ENCODE results near the gene DDX27.

Gene DDX27

GRCh38 chr20:49219091-49219923 lies at the start of gene DDX27:
TSS of gene DDX27 (plus strand) at chr20:49219416. CDS start at chr20:49219449, 33 bp downstream.
- peak; percentile 97 for DNase-seq (ENCODE audit: low spot score)
- TF ChIP-seq CTCF (IDR thresholded peaks at IDR 0.05; ENCODE audit: extremely low read depth, missing control alignments): no peak

GRCh38 chr20:49169547-49169946 lies 49.7 kb upstream of the DDX27 start:
- TF ChIP-seq CTCF (IDR thresholded peaks at IDR 0.05; ENCODE audit: extremely low read depth, missing control alignments): no peak
- no peak for DNase-seq (ENCODE audit: low spot score)

GRCh38 chr20:49170714-49171113 lies 48.5 kb upstream of the DDX27 start:
- no peak for DNase-seq (ENCODE audit: low spot score)

DNA sequence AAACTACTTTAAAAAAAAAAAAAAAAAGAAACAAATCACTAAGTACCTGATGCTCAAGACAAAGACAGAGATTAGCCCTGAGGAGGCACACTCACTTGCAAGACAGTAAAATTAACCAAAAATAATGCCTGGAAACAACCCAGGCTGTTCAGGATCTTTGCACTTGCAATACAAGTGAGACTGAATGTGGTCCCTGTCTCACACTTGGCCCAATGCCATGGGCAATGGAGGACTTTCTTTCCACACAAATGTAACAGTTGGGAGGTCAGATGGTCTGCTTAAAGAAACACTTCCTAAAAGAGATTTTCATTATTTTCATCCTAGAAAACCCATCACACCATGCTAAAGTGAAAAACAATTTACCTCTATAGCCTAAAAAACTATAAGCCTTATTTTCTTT lies 47.3 kb upstream of the DDX27 start:
- no peak for DNase-seq (ENCODE audit: low spot score)
- TF ChIP-seq CTCF (IDR thresholded peaks at IDR 0.05; ENCODE audit: extremely low read depth, missing control alignments): no peak

More at GRCh38 chr20:49170714-49171113, 48.5 kb upstream of the DDX27 start:
- TF ChIP-seq CTCF (IDR thresholded peaks at IDR 0.05; ENCODE audit: extremely low read depth, missing control alignments): no peak

DNA sequence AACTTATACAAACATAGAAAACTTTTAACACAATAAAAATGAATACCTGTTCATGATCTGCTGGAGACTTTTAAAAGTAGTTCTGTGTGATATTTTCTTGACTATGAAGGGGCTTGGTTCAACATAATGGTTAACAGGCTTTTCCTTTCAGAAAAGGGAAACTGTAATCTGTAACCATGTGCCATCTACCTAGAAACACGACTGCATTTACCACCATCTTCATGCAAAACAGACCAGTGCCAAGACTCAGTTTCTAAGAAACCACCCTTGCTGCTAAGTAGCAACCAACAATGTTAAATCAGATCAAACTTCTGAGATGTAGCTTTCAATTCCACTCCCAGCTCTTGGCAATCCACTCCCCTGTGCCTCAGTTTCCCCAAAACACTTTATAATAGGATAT lies 46.8 kb upstream of the DDX27 start:
- no peak for DNase-seq (ENCODE audit: low spot score)
- TF ChIP-seq CTCF (IDR thresholded peaks at IDR 0.05; ENCODE audit: extremely low read depth, missing control alignments): no peak

- no peak for TF ChIP-seq CTCF (IDR thresholded peaks at IDR 0.05; ENCODE audit: extremely low read depth, missing control alignments)
- DNase-seq (ENCODE audit: low spot score): no peak
Observed at GRCh38 chr20:49174183-49174582, 45.0 kb upstream of the DDX27 start.

GRCh38 chr20:49179368-49180277 lies 39.6 kb upstream of the DDX27 start:
- TF ChIP-seq CTCF (IDR thresholded peaks at IDR 0.05; ENCODE audit: extremely low read depth, missing control alignments): no peak
- DNase-seq (ENCODE audit: low spot score): peak; percentile 57

All from GM20000 (cell line).